Fibroblast of the aortic adventitia (primary cell): ENCODE results near the gene SCAMP2. TPM values are rescaled to one million over a fixed set of nuclear protein-coding genes. Genes with fewer than 3 reads are reported as not detected.

ENCODE experiments used
- DNase-seq: peaks from one replicate; pipeline ENCODE4 v3.0.0-alpha.2; 2010; ENCODE audit warnings: low read depth
- H3K4me3 ChIP-seq: 2 replicates; pipeline ENCODE4 v1.5.1; 2011; ENCODE audit warnings: low read depth, mild to moderate bottlenecking, control low read depth, low read length, moderate library complexity
- CTCF ChIP-seq: IDR thresholded peaks from 2 replicates; pipeline ENCODE4 v1.5.1; 2011; ENCODE audit warnings: mild to moderate bottlenecking, low read length, control low read depth, inconsistent platforms; ENCODE audit not compliant: insufficient read depth
- total RNA-seq: library from RNA; depleted of rRNA; stranded (reverse); fragments of >200 nt; gene quantifications from 2 replicates; pipeline ENCODE4 v1.2.3, GENCODE V29; 2012; ENCODE audit warnings: low replicate concordance

Gene SCAMP2
- total RNA-seq, 1 donor: 29.6 TPM

- no peak for TF ChIP-seq CTCF
- no peak for DNase-seq
- H3K4me3 ChIP-seq: no peak overlapping the region
Measured at GRCh38 chr15:74815121-74815934, 57.8 kb downstream of the SCAMP2 start.

- no peak for DNase-seq
- no peak within 1 kb of the TSS for H3K4me3 ChIP-seq
- no peak for TF ChIP-seq CTCF
Measured at GRCh38 chr15:74812533-74812932, 60.6 kb downstream of the SCAMP2 start, which contains the start of gene LMAN1L. Gene LMAN1L, plus strand, starts transcription at chr15:74812835. Its CDS starts 20 bp downstream, at chr15:74812855.

GRCh38 chr15:74809956-74810355 lies 63.2 kb downstream of the SCAMP2 start:
- peak; percentile 50 for DNase-seq
- no peak for TF ChIP-seq CTCF
- H3K4me3 ChIP-seq: no peak overlapping the region

- H3K4me3 ChIP-seq: no peak overlapping the region
- no peak for TF ChIP-seq CTCF
- no peak for DNase-seq
Measured at GRCh38 chr15:74809242-74809641, 63.9 kb downstream of the SCAMP2 start.

GRCh38 chr15:74808840-74809229 lies 64.3 kb downstream of the SCAMP2 start:
- peak; percentile 0 for TF ChIP-seq CTCF

GRCh38 chr15:74808078-74808839 lies 64.9 kb downstream of the SCAMP2 start:
- no peak for DNase-seq
- no peak overlapping the region for H3K4me3 ChIP-seq
- no peak for TF ChIP-seq CTCF

More at GRCh38 chr15:74808840-74809229, 64.3 kb downstream of the SCAMP2 start:
- no peak for DNase-seq
- H3K4me3 ChIP-seq: no peak overlapping the region
